T-helper 1 cell treated with Interleukin-12 subunit alpha and Interleukin-12 subunit beta and Interleukin-4 antibody, amounts not matched to agents 30 ng/mL and 1 ng/mL, for 36 hours (primary cell): ENCODE data around the gene CDH13. TPM values are rescaled to one million over a fixed set of nuclear protein-coding genes. Genes with fewer than 3 reads are reported as not detected.

Experiments
- intact Hi-C: fragments of 100-400 bp; cut with micrococcal nuclease; formaldehyde crosslinking; loops from one replicate; pipeline ENCODE4 v1.15.1; 2024
- total RNA-seq: library from RNA; stranded (reverse); gene quantifications from 2 replicates; pipeline ENCODE4 v1.2.3, GENCODE V29; 2022

CDH13 gene
- 0.22 TPM in 1 of 2 replicates, not detected in the other for total RNA-seq

GRCh38 chr16:82626791-82627261 lies at the start of gene CDH13:
TSS of gene CDH13 (plus strand) at chr16:82626969.
- intact Hi-C loops, result no loop called here

DNA sequence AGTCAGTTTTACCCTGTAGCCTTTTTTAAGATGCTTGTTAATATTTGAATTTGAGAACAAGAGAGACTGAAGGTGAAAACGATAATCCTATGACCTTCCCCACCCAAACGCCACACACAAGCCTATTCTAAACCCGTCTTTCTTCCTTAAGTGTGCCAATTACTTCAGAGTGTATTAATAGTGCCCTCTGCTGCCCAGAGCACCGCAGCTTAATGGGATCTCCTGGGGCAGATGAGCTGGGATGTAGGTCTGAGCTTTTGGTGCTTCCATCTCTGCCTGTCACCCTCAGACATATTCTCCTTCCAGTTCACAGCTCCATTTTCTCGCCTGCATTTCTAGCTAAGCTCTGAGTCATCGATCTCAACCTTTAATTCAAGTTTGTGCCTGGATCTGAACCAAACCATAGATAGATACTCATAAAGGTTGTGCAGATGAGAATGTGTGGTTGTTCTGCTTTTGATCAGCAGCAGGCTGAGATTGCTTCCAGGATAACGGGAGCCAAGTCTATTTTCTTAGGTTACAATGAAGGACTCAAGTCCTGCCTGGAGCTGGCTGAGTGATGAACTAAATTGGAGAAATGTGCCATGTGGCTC lies 46.4 kb upstream of the CDH13 start:
- intact Hi-C loops, result no loop called here

GRCh38 chr16:82582975-82583374 lies 43.8 kb upstream of the CDH13 start:
- intact Hi-C loops, result no loop called here

DNA sequence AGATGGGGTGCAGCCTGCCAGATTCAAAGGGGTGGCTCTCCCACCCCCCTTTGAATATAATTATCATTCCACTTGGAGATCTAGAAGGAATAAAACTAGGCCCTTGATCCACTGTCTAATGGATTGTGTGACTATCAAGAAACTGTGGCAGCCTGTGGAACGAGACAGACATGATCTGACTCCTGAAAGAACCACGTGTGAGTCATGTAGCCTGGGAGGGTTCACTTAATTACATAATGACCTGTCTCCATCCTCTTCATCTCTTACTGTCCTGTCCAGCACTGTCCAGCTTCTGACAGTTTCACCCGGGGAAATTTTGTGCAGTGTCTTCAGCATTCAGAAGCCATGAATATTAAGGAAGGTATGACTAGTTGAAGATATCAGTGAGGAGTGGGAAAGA lies 43.3 kb upstream of the CDH13 start:
- intact Hi-C loops, result no loop called here

DNA sequence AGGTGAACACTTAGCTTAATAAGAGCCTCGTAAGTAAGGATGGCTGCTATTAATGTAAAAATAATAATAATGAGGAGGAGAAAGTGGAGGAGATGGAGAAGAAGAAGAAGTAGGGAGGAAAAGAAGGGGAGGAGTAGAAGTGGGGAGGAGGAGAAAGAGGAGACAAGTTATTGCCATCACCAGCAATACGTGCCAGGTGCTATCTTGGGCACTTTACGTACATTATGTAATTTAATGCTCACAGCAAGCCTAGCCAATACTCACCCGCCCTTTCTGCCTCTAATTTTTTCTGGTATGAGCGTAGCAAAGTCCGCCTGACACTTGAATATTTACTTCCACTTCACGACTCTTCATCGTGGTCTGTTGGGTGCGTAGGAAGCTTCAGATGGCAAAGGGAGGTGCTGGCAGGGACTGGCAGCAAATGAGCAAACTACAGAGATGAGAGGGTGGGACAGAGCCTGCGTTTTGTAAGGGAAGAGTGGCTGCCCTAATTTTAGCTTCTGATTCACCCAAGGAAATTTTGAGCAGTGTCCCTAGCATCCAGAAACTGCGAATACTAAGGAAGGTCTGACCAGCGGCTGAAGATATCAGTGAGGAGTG lies 42.1 kb upstream of the CDH13 start:
- intact Hi-C loops, result no loop called here

GRCh38 chr16:82585675-82586074 lies 41.1 kb upstream of the CDH13 start:
- intact Hi-C loops, result no loop called here

DNA sequence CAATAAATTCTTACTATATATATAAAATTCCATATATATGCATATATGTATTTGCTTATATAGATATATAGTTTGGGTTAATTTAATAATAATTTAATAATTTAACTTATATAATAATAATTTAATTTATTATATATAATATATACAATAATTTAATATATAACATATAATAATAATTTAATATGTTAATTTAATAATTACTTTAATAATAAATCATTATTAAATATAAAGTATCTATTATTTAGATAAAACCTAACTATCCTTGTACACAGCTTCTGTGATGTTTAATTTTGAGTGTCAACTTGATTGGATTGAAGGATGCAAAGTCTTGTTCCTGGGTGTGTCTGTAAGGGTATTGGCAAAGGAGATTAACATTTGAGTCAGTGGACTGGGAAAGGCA lies 40.6 kb upstream of the CDH13 start:
- intact Hi-C loops, result no loop called here

DNA sequence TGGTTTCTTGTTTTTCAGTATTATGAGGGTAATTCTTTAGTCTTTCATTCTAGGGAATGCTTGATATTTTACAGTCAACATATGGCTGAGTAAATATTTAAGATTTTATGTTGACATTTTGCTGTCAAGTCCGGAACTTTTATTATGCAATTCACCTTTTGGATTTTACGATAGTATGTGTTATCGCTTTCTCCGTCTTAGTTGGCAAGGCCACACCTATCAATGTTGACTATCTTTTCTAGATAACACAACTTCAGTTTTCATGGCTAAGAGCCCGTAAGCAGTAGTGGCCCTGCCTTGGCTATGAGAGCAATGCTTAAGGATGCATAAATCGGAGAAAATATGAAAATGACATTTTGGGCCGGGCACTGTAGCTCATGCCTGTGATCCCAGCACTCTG lies 39.5 kb upstream of the CDH13 start:
- intact Hi-C loops, result no loop called here

DNA sequence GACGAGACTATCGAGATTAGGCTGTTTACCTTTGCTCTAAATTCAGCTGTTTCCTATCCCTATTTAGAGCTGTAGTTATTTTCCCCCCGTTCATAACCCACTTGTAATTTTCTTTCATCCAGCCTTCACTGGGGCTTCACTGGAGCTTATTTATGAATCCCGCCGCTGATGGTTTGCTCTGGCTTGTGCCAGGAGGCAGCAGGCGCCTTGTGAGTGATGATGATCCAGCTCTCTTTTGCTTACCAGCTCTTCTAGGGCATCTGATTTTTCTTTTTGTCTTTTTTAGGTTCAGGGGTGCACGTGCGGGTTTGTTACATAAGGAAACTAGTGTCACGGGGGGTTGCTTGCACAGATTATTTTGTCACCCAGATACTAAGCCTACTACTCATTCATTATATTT lies 37.4 kb upstream of the CDH13 start:
- intact Hi-C loops, result no loop called here

- intact Hi-C loops, result no loop called here
These were observed 32.7 kb upstream of the CDH13 start for GRCh38 chr16:82594114-82594513.

DNA sequence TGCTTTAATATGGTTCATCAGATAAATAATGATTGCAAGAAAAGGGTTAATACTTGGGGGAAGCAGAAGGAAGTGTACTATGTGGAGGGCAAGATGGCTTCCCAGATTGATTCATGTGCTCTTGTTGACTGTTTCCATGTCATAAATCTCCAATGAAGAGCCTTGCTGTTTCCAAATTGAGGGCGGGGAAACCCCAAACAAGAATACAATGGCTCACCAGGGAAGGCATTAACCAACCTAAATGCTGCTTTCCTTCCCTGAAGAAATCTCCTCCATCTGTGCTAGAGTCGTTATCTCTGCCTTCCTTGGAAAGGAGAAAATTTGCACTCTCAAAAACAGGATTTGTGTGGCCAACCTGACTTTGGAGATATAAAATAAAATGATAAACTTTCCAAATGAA lies 28.0 kb upstream of the CDH13 start:
- intact Hi-C loops, result no loop called here

GRCh38 chr16:82601989-82602640 lies 24.7 kb upstream of the CDH13 start:
- intact Hi-C loops, result no loop called here

DNA sequence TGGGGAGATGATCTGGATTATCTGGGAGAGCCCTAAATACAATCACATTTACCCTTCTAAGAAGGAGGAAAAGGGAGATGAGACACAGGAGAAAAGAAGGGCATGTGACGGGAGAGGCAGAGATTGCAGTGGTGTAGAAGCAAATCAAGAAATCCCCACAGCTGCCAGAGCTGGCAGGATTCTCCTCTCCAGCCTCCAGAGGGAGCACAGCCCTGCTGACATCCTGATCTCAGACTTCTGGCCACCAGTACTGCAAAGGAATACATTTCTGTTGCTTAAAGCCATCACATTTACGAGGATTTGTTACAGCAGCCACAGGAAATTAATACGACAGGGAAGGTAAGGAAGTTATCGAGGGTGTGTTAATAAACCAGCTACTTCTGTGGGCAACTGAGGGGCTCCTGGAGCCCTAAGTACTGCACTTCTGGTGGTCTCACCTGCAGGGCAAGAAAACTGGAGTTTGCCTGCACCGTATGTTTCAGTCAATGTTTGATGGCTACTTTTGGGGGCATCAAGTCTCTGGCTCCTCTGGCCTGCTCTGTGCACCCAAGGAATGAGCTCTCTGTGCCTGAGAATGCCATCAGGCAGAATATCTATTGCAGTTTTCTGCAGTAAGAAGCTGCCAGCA lies 22.9 kb upstream of the CDH13 start:
- intact Hi-C loops, result loop anchor here (1.0 kb wide), 1 partner anchor 611 kb away; no protein-coding TSS in a partner anchor

- intact Hi-C loops, result no loop called here
These were observed 21.7 kb upstream of the CDH13 start for GRCh38 chr16:82605076-82605475.

- intact Hi-C loops, result no loop called here
These were observed 20.7 kb upstream of the CDH13 start for GRCh38 chr16:82605863-82606620.

GRCh38 chr16:82609140-82609539 lies 17.6 kb upstream of the CDH13 start:
- intact Hi-C loops, result no loop called here

DNA sequence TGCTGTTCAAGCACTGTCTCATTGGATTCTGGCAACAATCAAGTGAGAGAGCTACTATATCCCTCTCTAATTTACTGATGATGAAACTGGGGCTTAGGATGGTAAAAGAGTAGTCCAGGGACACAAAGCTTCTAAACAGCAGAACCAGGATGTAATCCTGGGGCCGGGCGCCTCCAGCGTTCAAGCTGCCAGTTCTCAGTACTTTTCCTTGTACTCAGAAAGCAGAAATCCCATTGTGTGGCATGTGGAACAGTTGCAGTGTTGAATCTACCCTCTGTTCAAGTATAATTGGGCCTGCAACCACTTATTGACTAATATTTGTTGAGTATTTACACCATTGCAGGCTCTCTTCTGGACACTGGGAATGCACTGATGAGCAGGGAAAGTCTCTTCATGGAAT lies 14.5 kb upstream of the CDH13 start:
- intact Hi-C loops, result no loop called here

DNA sequence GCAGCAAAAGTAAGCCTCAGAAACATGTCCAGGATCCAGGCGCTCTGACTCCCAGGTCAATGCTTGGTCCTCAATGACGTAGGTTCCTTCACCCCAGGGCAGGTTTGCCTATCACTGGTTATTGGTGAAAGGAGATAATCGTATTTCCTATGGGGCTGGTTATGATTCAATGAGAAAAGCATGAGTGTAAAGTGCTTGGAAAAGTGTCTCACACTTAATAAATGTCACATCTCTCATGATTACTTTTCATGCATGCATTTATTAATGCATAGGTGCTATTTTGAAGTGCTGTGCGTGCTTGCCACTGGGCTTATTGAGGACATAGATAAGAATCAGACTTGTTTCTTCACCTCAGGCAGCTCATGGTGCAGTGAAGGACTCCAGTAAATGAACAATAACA lies 10.4 kb upstream of the CDH13 start:
- intact Hi-C loops, result no loop called here

- intact Hi-C loops, result no loop called here
These were observed 5.0 kb upstream of the CDH13 start for GRCh38 chr16:82621781-82622180.

DNA sequence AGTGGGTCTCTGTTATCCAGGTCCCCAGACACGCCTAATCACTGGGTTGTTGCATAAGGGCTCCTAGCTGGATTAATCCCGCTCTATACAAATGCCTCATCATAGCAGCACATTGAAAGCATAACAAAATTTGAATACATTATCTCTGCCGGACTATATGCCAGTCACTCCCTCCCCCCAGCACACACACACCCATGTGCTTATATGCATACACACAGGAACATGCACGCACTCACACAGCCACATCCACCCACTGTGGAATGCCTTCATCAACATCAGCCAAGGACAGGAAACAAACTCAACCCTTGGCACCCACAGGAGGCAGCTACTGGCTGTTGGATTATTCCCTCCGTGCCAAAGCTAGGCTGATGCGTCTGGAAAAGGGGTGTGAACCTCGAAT lies 3.5 kb upstream of the CDH13 start:
- intact Hi-C loops, result no loop called here

DNA sequence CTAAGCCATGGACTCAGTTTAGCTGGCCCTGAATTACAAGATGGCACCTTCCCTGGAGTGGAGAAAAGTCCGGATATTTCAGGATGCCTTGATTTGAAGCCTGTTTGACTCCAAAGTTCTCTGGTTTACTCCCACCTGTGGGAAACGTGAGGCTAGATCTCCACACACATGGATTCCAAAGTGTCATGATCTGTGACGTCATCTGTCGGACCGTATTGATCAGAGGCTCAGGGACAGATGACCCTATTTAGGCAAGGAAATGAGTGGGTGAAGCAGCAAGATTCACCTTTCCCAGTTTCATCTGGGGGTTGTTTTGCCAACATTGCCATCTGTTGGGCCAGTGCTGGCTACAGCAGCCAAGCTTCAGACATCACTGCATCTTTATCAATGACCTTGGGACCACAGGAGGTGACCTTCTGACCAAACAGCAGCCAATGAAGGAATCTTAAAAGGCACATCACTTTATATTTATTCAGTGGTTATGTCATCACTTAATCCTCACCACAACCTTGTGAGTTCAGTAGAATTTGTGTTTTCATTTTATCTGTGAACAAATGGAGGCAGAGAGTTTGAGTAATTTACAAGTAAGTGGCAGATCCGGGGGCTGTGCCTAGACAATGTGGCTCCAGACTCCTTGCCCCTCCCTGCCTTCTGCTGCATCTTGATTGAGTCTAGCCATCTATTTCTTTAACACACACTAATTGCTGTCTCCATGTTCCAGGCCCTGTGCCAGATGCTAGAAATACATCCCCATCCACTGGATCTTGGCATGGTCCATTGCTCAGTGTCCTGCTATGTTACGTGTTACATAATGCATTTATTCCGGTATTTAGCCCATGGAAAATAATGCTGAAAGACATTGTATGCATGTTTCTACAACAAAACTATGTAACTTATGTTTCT lies 1.5 kb upstream of the CDH13 start:
- intact Hi-C loops, result no loop called here
